Naive B cell (primary cell): ENCODE data around the gene NAGLU. TPM values are rescaled to one million over a fixed set of nuclear protein-coding genes. Genes with fewer than 3 reads are reported as not detected.
A peak's percentile ranks its signal among the peaks of the same experiment; 100 is the strongest.
"Not testable (repeated sequence)": the region's sequence is repeated elsewhere in the genome, so short reads cannot be mapped to it uniquely, and the experiment has no call there.

Experiments used
- ATAC-seq, 2 donors: fragments of 150-1000 bp; cut with Tn5 transposase; 2 replicates each; pipeline ENCODE4 v1.10.0; 2021; ENCODE audit warnings: low read depth in 2 of 2, mild to moderate bottlenecking in 2 of 2, moderate library complexity in 2 of 2
- DNase-seq: peaks from one replicate; pipeline ENCODE4 v3.0.0; 2022
- H3K27ac Mint-ChIP-seq, 6 donors: one replicate each; pipeline ENCODE4 v1.8.0; 2020 to 2022; ENCODE audit warnings: mild to moderate bottlenecking in 6 of 6, mixed read lengths in 6 of 6, moderate library complexity in 5 of 6, inconsistent platforms in 2 of 6
- H3K27me3 Mint-ChIP-seq, 3 donors: one replicate each; pipeline ENCODE4 v1.8.0; 2021 to 2022; ENCODE audit warnings: mixed read lengths in 3 of 3, mild to moderate bottlenecking in 1 of 3
- H3K36me3 Mint-ChIP-seq, 2 donors: one replicate each; pipeline ENCODE4 v1.8.0; 2020 to 2022; ENCODE audit warnings: mixed read lengths in 2 of 2, inconsistent platforms in 1 of 2, mild to moderate bottlenecking in 1 of 2
- H3K4me1 Mint-ChIP-seq, 3 donors: one replicate each; pipeline ENCODE4 v1.8.0; 2020 to 2022; ENCODE audit warnings: mixed read lengths in 3 of 3, inconsistent platforms in 1 of 3, mild to moderate bottlenecking in 1 of 3, moderate library complexity in 1 of 3
- H3K4me3 Mint-ChIP-seq, 8 donors: one replicate each; pipeline ENCODE4 v1.8.0; 2020 to 2022; ENCODE audit warnings: mild to moderate bottlenecking in 8 of 8, mixed read lengths in 8 of 8, moderate library complexity in 8 of 8, inconsistent platforms in 2 of 8
- H3K9me3 Mint-ChIP-seq, 7 donors: one replicate each; pipeline ENCODE4 v1.8.0; 2020 to 2022; ENCODE audit warnings: mixed read lengths in 7 of 7, mild to moderate bottlenecking in 5 of 7, inconsistent platforms in 2 of 7, moderate library complexity in 1 of 7
- polyA plus RNA-seq, 6 donors: library from polyadenylated mRNA; unstranded; fragments of 300-500 nt; fragmentation: Illumina TruSeq; gene quantifications; one replicate each; pipeline ENCODE4 v1.2.3, GENCODE V29; 2021; ENCODE audit warnings: low read depth in 6 of 6

NAGLU gene
- polyA plus RNA-seq, 6 donors from 2014 or later: 17.1 to 34.9 (median 23.6) TPM

DNA sequence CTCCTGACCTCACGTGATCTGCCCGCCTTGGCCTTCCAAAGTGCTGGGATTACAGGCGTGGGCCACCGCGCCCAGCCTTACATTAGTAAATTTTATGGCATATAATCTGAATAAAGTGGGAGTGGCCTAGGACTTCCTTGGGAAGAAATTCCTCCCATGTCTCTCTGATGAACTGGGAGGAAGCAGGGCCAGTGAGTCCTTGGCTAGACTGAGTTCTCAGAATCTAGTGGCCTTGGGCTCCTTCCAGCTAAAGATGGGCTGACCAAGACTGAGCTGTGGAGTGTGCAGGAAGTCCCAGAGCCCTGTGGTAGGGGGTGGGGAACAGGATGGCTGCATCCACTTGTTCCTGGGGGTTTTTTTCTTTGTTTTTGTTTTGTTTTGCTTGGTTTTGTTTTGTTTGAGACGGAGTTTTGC, 10.0 kb upstream of the NAGLU start:
- no peak overlapping the region for H3K4me3 Mint-ChIP-seq
- peaks cover 0 to 17% of the 10 kb centered on the region in 2 donors for H3K36me3 Mint-ChIP-seq
- H3K27me3 Mint-ChIP-seq: no peaks in the 10 kb centered on the region
- peaks cover 17 to 27% (median 27%) of the 10 kb centered on the region in 3 donors for H3K4me1 Mint-ChIP-seq
- ATAC-seq (no peak), DNase-seq (no peak)
- no peaks in the 10 kb centered on the region for H3K9me3 Mint-ChIP-seq
- peak overlapping the region in 1 of 6 donors; percentile 78 for H3K27ac Mint-ChIP-seq

GRCh38 chr17:42527932-42528331, 8.1 kb upstream of the NAGLU start:
- no peaks in the 10 kb centered on the region for H3K27me3 Mint-ChIP-seq
- no peak for DNase-seq
- no peaks in the 10 kb centered on the region for H3K36me3 Mint-ChIP-seq
- no peak for ATAC-seq
- H3K27ac Mint-ChIP-seq: no peak overlapping the region
- no peak overlapping the region for H3K4me3 Mint-ChIP-seq
- no peaks in the 10 kb centered on the region for H3K9me3 Mint-ChIP-seq
- H3K4me1 Mint-ChIP-seq: peaks cover 18 to 36% (median 31%) of the 10 kb centered on the region in 3 donors

DNA sequence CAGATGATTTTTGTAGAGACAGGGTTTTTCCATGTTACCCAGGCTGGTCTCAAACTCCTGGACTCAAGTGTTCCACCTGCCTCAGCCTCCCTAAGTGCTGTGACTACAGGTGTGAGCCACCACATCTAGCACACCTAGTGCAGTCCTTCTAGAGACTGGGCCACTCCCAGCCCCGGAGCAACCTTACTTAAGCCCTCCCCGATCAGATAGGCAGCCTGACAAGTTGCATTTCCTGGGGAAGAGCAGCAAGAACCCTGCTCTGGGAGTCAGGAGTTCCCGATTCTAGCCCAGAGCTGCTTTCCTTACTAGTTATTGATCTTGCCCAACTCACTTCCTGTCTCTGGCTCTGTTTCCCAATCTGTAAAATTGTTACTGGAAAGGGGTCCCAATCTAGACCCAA, 7.0 kb upstream of the NAGLU start:
- DNase-seq (no peak), ATAC-seq (no peak)

DNA sequence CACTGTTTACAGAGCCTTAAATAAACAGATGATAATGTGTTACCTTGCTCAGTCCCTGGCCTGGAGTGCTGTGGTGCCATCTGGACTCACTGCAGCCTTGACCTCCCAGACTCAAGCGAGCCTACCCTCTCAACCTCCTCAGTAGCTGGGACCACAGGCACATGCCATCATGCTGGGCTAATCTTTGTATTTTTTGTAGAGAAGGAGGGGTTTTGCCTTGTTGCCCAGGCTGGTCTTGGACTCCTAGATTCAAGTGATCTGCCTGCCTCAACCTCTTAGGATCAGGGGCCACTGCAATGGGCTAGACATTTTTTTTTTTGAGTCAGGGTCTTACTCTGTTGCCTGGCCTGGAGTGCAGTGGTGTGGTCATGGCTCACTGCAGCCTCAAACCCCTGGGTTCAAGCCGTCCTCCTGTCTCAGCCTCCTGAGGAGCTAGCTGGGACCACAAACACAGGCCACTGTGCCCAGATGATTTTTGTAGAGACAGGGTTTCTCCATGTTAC, 5.0 kb upstream of the NAGLU start:
- Mint-ChIP-seq H3K4me3 (peak overlapping the region; percentile 31 to 92 (median 86)), H3K9me3 (no peaks in the 10 kb centered on the region), H3K4me1 (peaks cover 30 to 45% (median 39%) of the 10 kb centered on the region in 3 donors), H3K27me3 (no peaks in the 10 kb centered on the region), H3K27ac (peak overlapping the region in 3 of 6 donors; percentile 58 to 74 (median 63)), H3K36me3 (no peaks in the 10 kb centered on the region)
- no peak for ATAC-seq
- no peak for DNase-seq

More for the DNA sequence above, 7.0 kb upstream of the NAGLU start:
- Mint-ChIP-seq H3K9me3 (no peaks in the 10 kb centered on the region), H3K27me3 (no peaks in the 10 kb centered on the region), H3K36me3 (no peaks in the 10 kb centered on the region), H3K27ac (peak overlapping the region in 1 of 6 donors; percentile 40), H3K4me3 (peak overlapping the region in 1 of 8 donors; percentile 29), H3K4me1 (peaks cover 24 to 36% (median 31%) of the 10 kb centered on the region in 3 donors)

DNA sequence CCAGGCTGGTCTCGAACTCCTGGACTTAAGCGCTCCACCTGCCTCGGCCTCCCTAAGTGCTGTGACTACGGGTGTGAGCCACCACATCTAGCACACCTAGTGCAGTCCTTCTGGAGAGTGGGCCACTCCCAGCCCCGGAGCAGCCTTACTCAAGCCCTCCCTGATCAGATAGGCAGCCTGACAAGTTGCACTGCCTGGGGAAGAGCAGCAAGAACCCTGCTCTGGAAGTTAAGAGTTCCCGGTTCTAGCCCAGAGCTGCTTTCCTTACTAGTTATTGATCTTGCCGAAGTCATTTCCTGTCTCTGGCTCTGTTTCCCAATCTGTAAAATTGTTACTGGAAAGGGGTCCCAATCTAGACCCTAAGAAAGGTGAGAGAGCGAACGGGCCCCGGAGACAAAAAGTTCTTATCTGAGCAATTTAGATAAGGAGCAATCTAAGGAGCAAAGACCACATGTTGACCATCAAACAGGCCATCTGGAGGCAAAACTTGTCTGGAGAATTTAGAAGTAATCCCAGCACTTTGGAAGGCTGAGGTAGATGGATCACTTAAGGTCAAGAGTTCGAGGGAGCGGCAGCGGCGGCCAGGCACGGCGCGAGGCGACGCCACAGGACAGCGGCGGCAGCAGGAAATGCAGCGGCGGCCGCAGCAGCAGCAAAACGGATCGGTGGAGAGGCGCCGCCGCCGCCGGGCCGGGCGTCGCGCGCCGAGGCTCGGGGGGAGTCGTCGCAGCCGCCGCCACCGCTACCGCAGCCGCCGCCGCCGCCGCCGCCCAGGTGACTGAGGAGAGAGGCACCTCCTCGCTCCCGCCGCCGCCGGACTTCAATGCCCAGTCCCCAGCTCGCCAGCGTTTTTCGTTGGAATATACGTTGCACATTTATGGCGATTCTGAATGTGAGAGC, 4.3 kb upstream of the NAGLU start:
- no peaks in the 10 kb centered on the region for H3K36me3 Mint-ChIP-seq
- no peaks in the 10 kb centered on the region for H3K9me3 Mint-ChIP-seq
- DNase-seq: peak; percentile 57
- H3K27me3 Mint-ChIP-seq: no peaks in the 10 kb centered on the region
- peak overlapping the region; percentile 74 to 92 (median 86) for H3K4me3 Mint-ChIP-seq
- H3K27ac Mint-ChIP-seq: peak overlapping the region in 4 of 6 donors; percentile 66 to 88 (median 76)
- H3K4me1 Mint-ChIP-seq: peaks cover 31 to 46% (median 42%) of the 10 kb centered on the region in 3 donors
- ATAC-seq: peak; percentile 22 to 26

GRCh38 chr17:42535155-42536047, 640 bp upstream of the NAGLU start:
- ATAC-seq (peak; percentile 24 to 29), DNase-seq (no peak)
- Mint-ChIP-seq H3K4me3 (peak overlapping the region; percentile 83 to 95 (median 88)), H3K27ac (peak overlapping the region; percentile 92 to 98 (median 96)), H3K4me1 (peaks cover 33 to 49% (median 44%) of the 10 kb centered on the region in 3 donors), H3K36me3 (no peaks in the 10 kb centered on the region), H3K27me3 (no peaks in the 10 kb centered on the region), H3K9me3 (no peaks in the 10 kb centered on the region)

DNA sequence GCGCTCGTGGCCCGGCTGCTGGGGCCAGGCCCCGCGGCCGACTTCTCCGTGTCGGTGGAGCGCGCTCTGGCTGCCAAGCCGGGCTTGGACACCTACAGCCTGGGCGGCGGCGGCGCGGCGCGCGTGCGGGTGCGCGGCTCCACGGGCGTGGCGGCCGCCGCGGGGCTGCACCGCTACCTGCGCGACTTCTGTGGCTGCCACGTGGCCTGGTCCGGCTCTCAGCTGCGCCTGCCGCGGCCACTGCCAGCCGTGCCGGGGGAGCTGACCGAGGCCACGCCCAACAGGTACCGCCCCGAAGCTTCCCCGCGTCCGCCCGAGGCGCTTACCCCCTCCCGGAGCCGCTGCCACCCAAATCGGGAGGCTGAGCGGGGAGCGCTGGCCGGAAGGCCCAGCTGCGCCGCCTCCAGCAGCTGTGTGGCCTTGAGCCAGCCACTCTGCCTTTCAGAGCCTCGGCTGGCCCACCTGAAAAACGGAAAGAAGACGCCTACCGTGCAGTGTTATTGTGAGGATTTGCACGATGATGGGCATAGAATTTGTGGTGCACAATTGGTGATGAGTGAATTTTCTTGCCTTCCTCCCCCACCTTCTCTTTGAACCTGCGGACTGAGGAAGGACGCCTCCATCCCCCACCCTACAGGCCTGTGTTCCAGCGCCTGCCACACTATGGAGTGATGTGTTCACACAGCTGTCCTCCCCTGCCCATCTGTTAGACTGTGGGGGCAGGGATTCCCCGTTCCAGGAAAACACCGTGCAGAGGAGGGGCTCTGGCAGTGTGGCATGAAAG, 523 bp downstream of the NAGLU start:
- Mint-ChIP-seq H3K27ac (peak overlapping the region in 4 of 6 donors; percentile 78 to 93 (median 92)), H3K27me3 (no peaks in the 10 kb centered on the region), H3K9me3 (no peaks in the 10 kb centered on the region), H3K4me1 (peaks cover 28 to 37% (median 33%) of the 10 kb centered on the region in 3 donors), H3K4me3 (peak overlapping the region; percentile 81 to 92 (median 88)), H3K36me3 (no peaks in the 10 kb centered on the region)
- ATAC-seq (peak; percentile 52 to 56), DNase-seq (no peak)

DNA sequence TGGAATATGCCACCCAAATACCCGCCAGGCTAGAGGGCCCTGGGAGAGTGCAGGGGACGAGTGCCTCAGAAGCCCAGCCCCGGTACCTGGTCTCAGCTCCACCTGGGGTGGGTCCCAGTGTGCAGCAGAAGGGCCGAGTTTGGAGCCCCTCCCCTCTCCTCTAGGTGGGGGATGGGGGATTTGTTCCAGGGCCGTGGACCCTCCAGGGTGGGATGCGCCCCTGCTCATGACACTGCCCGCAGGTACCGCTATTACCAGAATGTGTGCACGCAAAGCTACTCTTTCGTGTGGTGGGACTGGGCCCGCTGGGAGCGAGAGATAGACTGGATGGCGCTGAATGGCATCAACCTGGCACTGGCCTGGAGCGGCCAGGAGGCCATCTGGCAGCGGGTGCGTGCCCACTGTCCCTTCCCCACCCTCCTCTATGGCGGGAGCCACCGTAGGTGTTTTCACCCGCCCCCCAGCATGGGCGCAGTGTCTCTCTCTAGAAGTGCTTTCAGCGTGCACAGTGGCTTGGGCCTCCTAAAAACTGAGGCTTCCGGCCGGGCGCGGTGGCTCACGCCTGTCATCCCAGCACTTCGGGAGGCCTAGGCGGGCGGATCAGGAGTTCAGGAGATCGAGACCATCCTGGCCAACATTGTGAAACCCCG, 1.2 kb downstream of the NAGLU start:
- H3K9me3 Mint-ChIP-seq: no peaks in the 10 kb centered on the region
- DNase-seq (no peak), ATAC-seq (no peak)
- H3K36me3 Mint-ChIP-seq: no peaks in the 10 kb centered on the region
- H3K27ac Mint-ChIP-seq: peak overlapping the region in 4 of 6 donors; percentile 56 to 93 (median 84)
- H3K27me3 Mint-ChIP-seq: no peaks in the 10 kb centered on the region
- H3K4me1 Mint-ChIP-seq: peaks cover 26 to 34% (median 29%) of the 10 kb centered on the region in 3 donors
- H3K4me3 Mint-ChIP-seq: peak overlapping the region; percentile 81 to 92 (median 88)

- peak overlapping the region in 3 of 6 donors; percentile 60 to 76 (median 64) for H3K27ac Mint-ChIP-seq
- H3K4me3 Mint-ChIP-seq: peak overlapping the region; percentile 61 to 89 (median 78)
- no peak for DNase-seq
- ATAC-seq: no peak
- no peaks in the 10 kb centered on the region for H3K36me3 Mint-ChIP-seq
- H3K27me3 Mint-ChIP-seq: no peaks in the 10 kb centered on the region
- H3K9me3 Mint-ChIP-seq: no peaks in the 10 kb centered on the region
- H3K4me1 Mint-ChIP-seq: peaks cover 28 to 34% (median 29%) of the 10 kb centered on the region in 3 donors
Observed at GRCh38 chr17:42537826-42538451, 1.9 kb downstream of the NAGLU start.

DNA sequence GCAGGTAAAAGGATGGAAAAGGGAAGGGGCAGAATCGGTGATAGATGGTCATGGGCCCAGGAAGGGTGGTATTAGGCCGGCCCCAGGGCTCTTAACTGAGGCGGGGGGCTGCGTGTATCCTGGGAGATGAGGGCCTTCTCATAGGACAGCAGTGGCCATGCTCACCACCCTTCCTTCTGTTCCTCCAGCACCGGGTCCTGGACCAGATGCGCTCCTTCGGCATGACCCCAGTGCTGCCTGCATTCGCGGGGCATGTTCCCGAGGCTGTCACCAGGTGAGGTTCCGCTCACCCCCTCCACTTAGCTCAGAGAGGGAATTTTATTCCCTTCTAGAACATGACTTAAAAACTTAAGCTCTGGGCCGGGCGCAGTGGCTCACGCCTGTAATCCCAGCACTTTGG, 2.4 kb downstream of the NAGLU start:
- no peaks in the 10 kb centered on the region for H3K27me3 Mint-ChIP-seq
- no peaks in the 10 kb centered on the region for H3K36me3 Mint-ChIP-seq
- H3K27ac Mint-ChIP-seq: peak overlapping the region in 2 of 6 donors; percentile 60 to 70
- ATAC-seq (no peak), DNase-seq (no peak)
- peak overlapping the region in 5 of 8 donors; percentile 12 to 89 (median 84) for H3K4me3 Mint-ChIP-seq
- peaks cover 28 to 34% (median 29%) of the 10 kb centered on the region in 3 donors for H3K4me1 Mint-ChIP-seq
- no peaks in the 10 kb centered on the region for H3K9me3 Mint-ChIP-seq

- peak overlapping the region in 1 of 6 donors; percentile 65 for H3K27ac Mint-ChIP-seq
Observed at GRCh38 chr17:42540558-42540957, 4.5 kb downstream of the NAGLU start.

More at GRCh38 chr17:42540558-42540957, 4.5 kb downstream of the NAGLU start:
- Mint-ChIP-seq H3K4me3 (peak overlapping the region in 2 of 8 donors; percentile 27 to 47), H3K4me1 (peaks cover 22 to 29% (median 25%) of the 10 kb centered on the region in 3 donors)
- H3K36me3 Mint-ChIP-seq, DNase-seq, H3K27me3 Mint-ChIP-seq, ATAC-seq, H3K9me3 Mint-ChIP-seq: not testable (repeated sequence)
